ENCODE data around the gene EFNA4. TPM values are rescaled to one million over a fixed set of nuclear protein-coding genes. Genes with fewer than 3 reads are reported as not detected.

EFNA4 gene
- total RNA-seq, 1 experiment from 2014 or later = 11.8 TPM

DNA sequence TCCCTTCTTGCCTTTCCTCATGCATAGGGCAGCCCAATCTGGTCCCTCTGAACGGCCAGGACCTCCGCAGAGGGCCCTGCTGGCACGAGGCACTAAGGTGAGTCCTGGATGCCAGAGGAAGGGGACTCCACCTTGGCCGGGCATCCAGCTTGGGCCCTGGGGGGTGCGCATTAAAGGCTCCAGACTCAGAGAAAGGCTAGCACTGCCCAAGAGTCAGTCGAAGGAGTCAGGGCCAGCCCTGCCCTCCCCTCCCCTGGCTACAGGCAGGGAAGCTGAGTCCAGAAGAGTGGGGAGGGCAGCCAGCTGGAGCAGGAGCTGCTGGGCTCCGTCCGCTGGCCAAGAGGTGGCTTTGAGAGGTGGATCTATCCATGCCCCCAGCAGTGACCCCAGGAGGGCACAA lies 2.8 kb upstream of the EFNA4 start:
- DNase-seq = no peak
- H3K14ac ChIP-seq (ENCODE audit: insufficient read depth, low read length) = no peak overlapping the region
- peaks cover 3% of the 10 kb centered on the region; the same call in 1 of the 2 replicates for H3K4me1 ChIP-seq (ENCODE audit: insufficient read depth, low read length)
- no peak overlapping the region for H4K91ac ChIP-seq (ENCODE audit: insufficient read length, low read depth, low read length)
- no peak overlapping the region for H3T11ph ChIP-seq (ENCODE audit: low read length)
- H3K23ac ChIP-seq (ENCODE audit: insufficient read length, low read depth, low read length) = no peak overlapping the region
- H3K23me2 ChIP-seq (ENCODE audit: insufficient read length, low read depth, low read length, poor library complexity, severe bottlenecking) = peaks cover 17% of the 10 kb centered on the region
- H3K36me3 Mint-ChIP-seq (ENCODE audit: insufficient read depth in 1 of 3, low read depth in 3 of 3) = peaks cover 10 to 18% (median 15%) of the 10 kb centered on the region in 3 experiments; a peak in 6 of 7 replicates
- no peaks in the 10 kb centered on the region for H3K79me1 ChIP-seq (ENCODE audit: insufficient read depth, low read depth, low read length, poor library complexity, severe bottlenecking)
- H3K79me2 ChIP-seq (ENCODE audit: insufficient read depth, low read length) = no peaks in the 10 kb centered on the region; the same call in 1 of the 2 replicates
- H3K56ac ChIP-seq (ENCODE audit: insufficient read length, low read depth, low read length) = no peak overlapping the region
- no peaks in the 10 kb centered on the region for H3K27me3 ChIP-seq (ENCODE audit: insufficient read depth, low read length)
- no peak overlapping the region for H2BK15ac ChIP-seq (ENCODE audit: low read depth, low read length)
- H2BK5ac ChIP-seq (ENCODE audit: insufficient read length, low read length) = no peak overlapping the region
- H2BK20ac ChIP-seq (ENCODE audit: low read depth, low read length, poor library complexity, severe bottlenecking) = no peak overlapping the region
- H3K27me3 Mint-ChIP-seq (ENCODE audit: low read depth) = peaks cover 2% of the 10 kb centered on the region
- H3K27ac ChIP-seq (ENCODE audit: insufficient read length, low read depth, low read length) = no peak overlapping the region
- H3K4ac ChIP-seq (ENCODE audit: low read depth, low read length) = no peak overlapping the region
- no peaks in the 10 kb centered on the region for H3K9me3 ChIP-seq (ENCODE audit: control insufficient read depth, low read depth, low read length)
- H3K18ac ChIP-seq (ENCODE audit: insufficient read length, low read depth, low read length) = no peak overlapping the region
- H3K4me3 Mint-ChIP-seq = no peak overlapping the region
- peaks cover 16 to 22% of the 10 kb centered on the region in 2 experiments for H3K4me1 Mint-ChIP-seq
- no peak overlapping the region for H4K5ac ChIP-seq (ENCODE audit: insufficient read length, low read depth, low read length)
- no peak for TF ChIP-seq CTCF (conservative IDR thresholded peaks at IDR 0.05)
- WGBS (ENCODE audit: extremely low coverage, insufficient read length, low lambda C conversion rate) = no CpG with 5 or more reads among the region's 8 CpGs
- H4K20me1 ChIP-seq (ENCODE audit: control insufficient read depth, insufficient read depth, insufficient read length) = no peaks in the 10 kb centered on the region
- H2BK12ac ChIP-seq (ENCODE audit: insufficient read length, low read depth, low read length) = no peak overlapping the region
- H3K4me2 ChIP-seq (ENCODE audit: insufficient read depth, insufficient read length, low read length) = no peak overlapping the region
- H3K9ac ChIP-seq (ENCODE audit: extremely low read depth, insufficient read length, low read length) = no peak overlapping the region
- H2BK120ac ChIP-seq (ENCODE audit: low read depth, low read length, poor library complexity, severe bottlenecking) = no peak overlapping the region
- no peaks in the 10 kb centered on the region; a peak in 1 of 5 replicates for H3K9me3 Mint-ChIP-seq
- H2AK5ac ChIP-seq (ENCODE audit: insufficient read length, low read length) = no peak overlapping the region
- H2AFZ ChIP-seq (ENCODE audit: low read length) = no peak overlapping the region
- no peak overlapping the region for H4K8ac ChIP-seq (replicated peaks; ENCODE audit: insufficient read length, low read depth, low read length)
- no peak overlapping the region; a peak in 1 of 7 replicates for H3K27ac Mint-ChIP-seq

All from H9 (cell line).